Liver (tissue), 3 donors: ENCODE data around the gene TMEM8B.

Source experiments
- CTCF ChIP-seq: fragments of 150-350 bp; IDR thresholded peaks from 2 replicates; pipeline ENCODE4 v1.5.1; 2017; ENCODE audit warnings: improper control_type of control experiment, low read depth, low read length; ENCODE audit not compliant: missing input control
- EGR1 ChIP-seq, 2 donors: IDR thresholded peaks; 2 replicates each; pipeline ENCODE4 v1.6.1; 2016 to 2018; ENCODE audit warnings: antibody characterized with exemption in 2 of 2, low read depth in 2 of 2
- RAD21 ChIP-seq, 2 donors: IDR thresholded peaks; 2 replicates each; pipeline ENCODE4 v1.6.1; 2016; ENCODE audit warnings: antibody characterized with exemption in 2 of 2, mild to moderate bottlenecking in 2 of 2
- REST ChIP-seq: IDR thresholded peaks from 2 replicates; pipeline ENCODE4 v1.6.1; 2016; ENCODE audit warnings: antibody characterized with exemption, mild to moderate bottlenecking
- SP1 ChIP-seq: IDR thresholded peaks from 2 replicates; pipeline ENCODE4 v1.6.1; 2018; ENCODE audit warnings: antibody characterized with exemption, mild to moderate bottlenecking
- TAF1 ChIP-seq: conservative IDR thresholded peaks from 2 replicates; pipeline ENCODE4 v1.6.1; 2016; ENCODE audit warnings: antibody characterized with exemption, mild to moderate bottlenecking
- YY1 ChIP-seq: IDR thresholded peaks from 2 replicates; pipeline ENCODE4 v1.6.1; 2016; ENCODE audit warnings: antibody characterized with exemption, mild to moderate bottlenecking
- TF ChIP-seq, protein P1 (sequence below): IDR thresholded peaks from 2 replicates; pipeline ENCODE4 v1.6.1; 2016; ENCODE audit warnings: antibody characterized with exemption
- donor health status: healthy.
- donor health status: healthy.

GRCh38 chr9:35859990-35860339 is 30.9 kb downstream of the TMEM8B start:
- no peak for TF ChIP-seq RAD21 (IDR thresholded peaks at IDR 0.05)
- TF ChIP-seq EGR1 (IDR thresholded peaks at IDR 0.05; ENCODE audit: low read depth in 2 of 2): no peak
- no peak for TF ChIP-seq TAF1
- no peak for TF ChIP-seq SP1
- no peak for TF ChIP-seq REST
- TF ChIP-seq CTCF: no peak
- TF ChIP-seq, protein P1, sequence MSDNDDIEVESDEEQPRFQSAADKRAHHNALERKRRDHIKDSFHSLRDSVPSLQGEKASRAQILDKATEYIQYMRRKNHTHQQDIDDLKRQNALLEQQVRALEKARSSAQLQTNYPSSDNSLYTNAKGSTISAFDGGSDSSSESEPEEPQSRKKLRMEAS: no peak
- TF ChIP-seq YY1: no peak
